Esophagus muscularis mucosa (tissue), 4 donors: ENCODE results near the gene CC2D1A. TPM values are rescaled to one million over a fixed set of nuclear protein-coding genes. Genes with fewer than 3 reads are reported as not detected.
"Not testable (repeated sequence)": the region's sequence is repeated elsewhere in the genome, so short reads cannot be mapped to it uniquely, and the experiment has no call there.

ENCODE experiments used
- DNase-seq: peaks from one replicate; pipeline ENCODE4 v3.0.0-alpha.2; 2017; ENCODE audit errors: extremely low spot score
- H3K27ac ChIP-seq, 4 donors: fragments of 200-600 bp; sonication (generic); replicated peaks in 1 of 4; 1 replicate in 3 of 4; 2 replicates in 1 of 4; pipeline ENCODE4 v1.5.1; 2016 to 2019; ENCODE audit warnings: mild to moderate bottlenecking in 1 of 4
- H3K27me3 ChIP-seq, 4 donors: fragments of 200-600 bp; sonication (generic); one replicate each; pipeline versions ENCODE4 v1.5.1 to v1.6.0; 2016 to 2019
- H3K36me3 ChIP-seq, 4 donors: fragments of 200-600 bp; sonication (generic); one replicate each; pipeline ENCODE4 v1.5.1; 2016 to 2019
- H3K4me1 ChIP-seq, 4 donors: fragments of 200-600 bp; sonication (generic); one replicate each; pipeline ENCODE4 v1.5.1; 2016 to 2019
- H3K4me3 ChIP-seq, 4 donors: fragments of 200-600 bp; sonication (generic); 1 replicate in 2 of 4; 2 replicates in 2 of 4; pipeline ENCODE4 v1.5.1; 2016 to 2019; ENCODE audit warnings: mild to moderate bottlenecking in 4 of 4, moderate library complexity in 1 of 4
- H3K9me3 ChIP-seq, 4 donors: fragments of 200-600 bp; sonication (generic); 1 replicate in 3 of 4; 2 replicates in 1 of 4; pipeline ENCODE4 v1.5.1; 2016 to 2019
- EP300 ChIP-seq: sonication (generic); formaldehyde crosslinking; IDR thresholded peaks from one replicate; pipeline ENCODE4 v1.6.1; 2017; ENCODE audit warnings: antibody characterized with exemption
- POLR2A ChIP-seq: fragments of 450-650 bp; IDR thresholded peaks from one replicate; pipeline ENCODE4 v1.6.1; 2017; ENCODE audit warnings: antibody characterized with exemption, moderate library complexity, mild to moderate bottlenecking, low read depth
- POLR2AphosphoS5 ChIP-seq, 2 donors: sonication (generic); formaldehyde crosslinking; IDR thresholded peaks; one replicate each; pipeline ENCODE4 v1.6.1; 2017; ENCODE audit warnings: antibody characterized with exemption in 2 of 2
- WGBS: methylation state at CpG from one replicate; pipeline ENCODE4 v1.1.5; 2018; 5-methylcytosine and 5-hydroxymethylcytosine counted together
- intact Hi-C: fragments of 100-400 bp; cut with DNase I; formaldehyde crosslinking; loops from one replicate; pipeline ENCODE4 v1.15.1; 2023
- total RNA-seq, 4 donors: library from RNA; depleted of rRNA; stranded (reverse); fragments of >200 nt; gene quantifications; one replicate each; pipeline versions ENCODE4 v1.1.0 to v1.2.1, GENCODE V29; 2016
- TF ChIP-seq, protein P1 (sequence below), 3 experiments: fragments of 200-600 bp in 2 of 3; fragments of 450-650 bp in 1 of 3; sonication (generic) in 2 of 3; IDR thresholded peaks; one replicate each; pipeline ENCODE4 v1.5.1; 2017 to 2019; ENCODE audit warnings: antibody characterized with exemption in 3 of 3, mild to moderate bottlenecking in 2 of 3, moderate library complexity in 1 of 3

CC2D1A gene
- total RNA-seq, 4 donors from 2014 or later, result 22.9 to 42.8 (median 33.6) TPM

DNA sequence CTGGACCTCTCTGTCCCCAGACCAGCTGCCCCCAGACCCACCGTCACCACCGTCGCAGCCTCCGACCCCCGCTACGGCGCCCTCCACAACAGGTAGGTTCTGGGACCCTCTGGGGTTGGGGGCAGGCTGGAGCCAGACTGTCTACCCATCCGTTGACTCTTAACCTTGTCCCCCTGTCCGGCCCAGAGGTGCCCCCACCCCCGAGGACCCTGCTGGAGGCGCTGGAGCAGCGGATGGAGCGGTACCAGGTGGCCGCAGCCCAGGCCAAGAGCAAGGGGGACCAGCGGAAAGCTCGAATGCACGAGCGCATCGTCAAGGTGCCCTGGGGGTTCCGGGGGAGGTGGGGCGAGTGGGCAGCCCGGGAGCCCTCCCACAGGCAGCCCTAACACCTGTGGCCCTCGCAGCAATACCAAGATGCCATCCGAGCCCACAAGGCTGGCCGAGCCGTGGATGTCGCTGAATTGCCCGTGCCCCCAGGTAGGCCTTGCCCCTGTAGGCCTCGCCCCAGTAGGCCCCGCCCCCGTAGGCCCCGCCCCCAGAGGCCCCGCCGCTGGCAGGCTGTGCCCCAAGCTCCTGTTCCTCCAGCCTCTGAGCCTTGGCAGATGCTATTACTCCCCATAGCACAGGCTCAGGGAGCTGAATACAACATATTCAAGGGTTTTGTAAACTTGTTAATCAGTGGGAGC, 12.9 kb downstream of the CC2D1A start:
- no peaks in the 10 kb centered on the region for H3K27me3 ChIP-seq
- H3K4me1 ChIP-seq, result no peaks in the 10 kb centered on the region
- no peak overlapping the region for H3K27ac ChIP-seq
- DNase-seq, result no peak
- TF ChIP-seq EP300 (no peak), POLR2AphosphoS5 (IDR thresholded peaks at IDR 0.05) (no peak), POLR2A (no peak)
- TF ChIP-seq, protein P1, sequence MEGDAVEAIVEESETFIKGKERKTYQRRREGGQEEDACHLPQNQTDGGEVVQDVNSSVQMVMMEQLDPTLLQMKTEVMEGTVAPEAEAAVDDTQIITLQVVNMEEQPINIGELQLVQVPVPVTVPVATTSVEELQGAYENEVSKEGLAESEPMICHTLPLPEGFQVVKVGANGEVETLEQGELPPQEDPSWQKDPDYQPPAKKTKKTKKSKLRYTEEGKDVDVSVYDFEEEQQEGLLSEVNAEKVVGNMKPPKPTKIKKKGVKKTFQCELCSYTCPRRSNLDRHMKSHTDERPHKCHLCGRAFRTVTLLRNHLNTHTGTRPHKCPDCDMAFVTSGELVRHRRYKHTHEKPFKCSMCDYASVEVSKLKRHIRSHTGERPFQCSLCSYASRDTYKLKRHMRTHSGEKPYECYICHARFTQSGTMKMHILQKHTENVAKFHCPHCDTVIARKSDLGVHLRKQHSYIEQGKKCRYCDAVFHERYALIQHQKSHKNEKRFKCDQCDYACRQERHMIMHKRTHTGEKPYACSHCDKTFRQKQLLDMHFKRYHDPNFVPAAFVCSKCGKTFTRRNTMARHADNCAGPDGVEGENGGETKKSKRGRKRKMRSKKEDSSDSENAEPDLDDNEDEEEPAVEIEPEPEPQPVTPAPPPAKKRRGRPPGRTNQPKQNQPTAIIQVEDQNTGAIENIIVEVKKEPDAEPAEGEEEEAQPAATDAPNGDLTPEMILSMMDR (IDR thresholded peaks at IDR 0.05), result no peak
- peaks cover 0 to 5% (median 2%) of the 10 kb centered on the region in 4 donors for H3K9me3 ChIP-seq
- H3K36me3 ChIP-seq, result peaks cover 63 to 99% (median 91%) of the 10 kb centered on the region in 4 donors
- intact Hi-C loops, result no loop called here
- WGBS, result 87% methylated on average over 12 of the region's 34 CpGs
- H3K4me3 ChIP-seq, result no peak overlapping the region

DNA sequence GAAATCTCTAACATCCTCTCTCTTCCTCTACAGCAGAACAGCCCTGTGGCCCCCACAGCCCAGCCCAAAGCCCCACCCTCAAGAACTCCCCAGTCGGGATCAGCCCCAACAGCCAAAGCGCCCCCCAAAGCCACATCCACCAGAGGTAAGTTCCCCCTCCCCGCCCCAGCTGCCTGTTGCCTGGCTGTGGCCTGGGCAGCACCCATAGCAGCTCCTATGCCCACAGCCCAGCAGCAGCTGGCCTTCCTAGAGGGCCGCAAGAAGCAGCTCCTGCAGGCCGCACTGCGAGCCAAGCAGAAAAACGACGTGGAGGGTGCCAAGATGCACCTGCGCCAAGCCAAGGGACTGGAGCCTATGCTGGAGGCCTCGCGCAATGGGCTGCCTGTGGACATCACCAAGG, 14.5 kb downstream of the CC2D1A start:
- no peak for DNase-seq
- peaks cover 52 to 99% (median 90%) of the 10 kb centered on the region in 4 donors for H3K36me3 ChIP-seq
- H3K9me3 ChIP-seq, result peaks cover 0 to 5% (median 2%) of the 10 kb centered on the region in 4 donors
- TF ChIP-seq, protein P1 (IDR thresholded peaks at IDR 0.05), result no peak
- TF ChIP-seq POLR2AphosphoS5 (IDR thresholded peaks at IDR 0.05) (no peak), POLR2A (no peak), EP300 (no peak)
- H3K27me3 ChIP-seq, result no peaks in the 10 kb centered on the region
- no peaks in the 10 kb centered on the region for H3K4me1 ChIP-seq
- WGBS, result 98% methylated on average over 11 of the region's 11 CpGs
- no peak overlapping the region for H3K4me3 ChIP-seq
- H3K27ac ChIP-seq, result no peak overlapping the region
- intact Hi-C loops, result no loop called here

DNA sequence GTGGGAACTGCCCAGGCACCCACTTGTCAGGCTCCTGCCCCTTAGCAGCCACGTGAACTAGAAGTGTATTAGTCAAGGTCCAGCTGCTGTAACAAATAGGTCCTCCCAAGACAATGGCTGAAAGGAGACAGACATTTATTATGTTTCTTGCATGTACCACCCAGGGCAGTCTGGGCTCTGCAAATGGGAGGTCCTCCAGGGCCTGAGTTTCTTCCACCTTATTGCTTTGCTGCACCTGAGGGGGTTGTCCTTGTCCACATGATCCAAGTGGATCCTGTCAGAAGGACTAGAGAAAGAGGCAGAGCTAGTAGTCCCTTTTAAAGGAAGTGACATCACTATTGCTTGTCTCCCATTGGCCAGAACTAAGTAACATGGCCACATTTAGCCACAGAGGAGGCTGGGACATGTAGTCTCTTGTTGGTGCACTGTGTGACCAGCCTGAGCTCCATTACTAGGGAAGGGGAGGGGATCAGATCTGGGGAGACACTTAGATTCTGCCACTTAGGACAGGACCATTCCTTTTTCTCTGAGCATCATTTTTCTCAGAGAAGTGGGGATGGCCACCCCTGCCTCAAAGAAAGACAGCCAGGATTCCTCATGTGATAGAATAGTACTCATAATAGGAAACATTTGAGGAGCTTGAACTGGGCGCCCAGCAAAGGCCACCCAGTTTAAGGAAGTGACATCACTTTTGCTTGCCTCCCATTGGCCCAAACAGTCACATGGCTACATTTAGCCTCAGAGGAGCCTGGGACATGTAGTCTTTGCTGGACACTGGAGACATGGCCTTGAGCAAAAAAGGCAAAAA, 15.1 kb downstream of the CC2D1A start:
- Histone ChIP-seq H3K4me1 (no peaks in the 10 kb centered on the region), H3K27ac (no peak overlapping the region), H3K36me3 (peaks cover 47 to 96% (median 88%) of the 10 kb centered on the region in 4 donors), H3K27me3 (no peaks in the 10 kb centered on the region), H3K4me3 (no peak overlapping the region), H3K9me3 (peaks cover 0 to 5% (median 2%) of the 10 kb centered on the region in 4 donors)
- WGBS, result 86% methylated on average over 1 of the region's 2 CpGs
- intact Hi-C loops, result no loop called here
- TF ChIP-seq EP300 (no peak), POLR2AphosphoS5 (IDR thresholded peaks at IDR 0.05) (no peak), POLR2A (no peak)
- TF ChIP-seq, protein P1 (IDR thresholded peaks at IDR 0.05), result no peak
- no peak for DNase-seq

DNA sequence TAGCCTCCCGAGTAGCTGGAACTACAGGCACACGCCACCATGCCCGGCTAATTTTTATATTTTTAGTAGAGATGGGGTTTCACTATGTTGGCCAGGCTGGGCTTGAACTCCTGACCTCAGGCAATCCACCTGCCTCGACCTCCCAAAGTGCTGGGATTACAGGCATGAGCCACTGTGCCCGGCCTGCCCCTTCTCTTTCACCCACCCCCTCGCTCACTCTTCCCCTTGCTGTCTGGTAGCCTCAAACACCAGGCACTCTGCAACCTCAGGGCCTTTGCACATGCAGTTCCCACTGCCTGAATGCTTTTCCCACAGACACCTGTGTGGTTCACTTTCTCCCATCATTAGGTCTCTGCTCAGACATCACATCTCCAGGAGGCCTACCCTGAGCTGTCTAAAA, 16.1 kb downstream of the CC2D1A start:
- H3K4me1 ChIP-seq, H3K9me3 ChIP-seq, intact Hi-C loops, H3K4me3 ChIP-seq, H3K27ac ChIP-seq, H3K27me3 ChIP-seq, DNase-seq: not testable (repeated sequence)
- 95% methylated on average over 6 of the region's 6 CpGs for WGBS
- H3K36me3 ChIP-seq, result peaks cover 49 to 96% (median 91%) of the 10 kb centered on the region in 4 donors
